HEK293 (cell line): ENCODE measurements around the gene MUC22.

Experiments used
- KLF10 ChIP-seq: fragments of 450-650 bp; IDR thresholded peaks from 2 replicates; pipeline ENCODE4 v1.5.1; 2018; ENCODE audit warnings: missing biosample characterization, mild to moderate bottlenecking, missing genetic modification characterization
- ZBTB26 ChIP-seq: fragments of 450-650 bp; formaldehyde crosslinking; optimal IDR thresholded peaks from 2 replicates; pipeline ENCODE3; 2016; ENCODE audit warnings: missing biosample characterization, mild to moderate bottlenecking, missing genetic modification characterization
- ZBTB44 ChIP-seq: fragments of 450-650 bp; IDR thresholded peaks from 2 replicates; pipeline ENCODE4 v1.5.1; 2018; ENCODE audit warnings: missing biosample characterization, mild to moderate bottlenecking, missing genetic modification characterization
- ZBTB7A ChIP-seq: fragments of 450-650 bp; formaldehyde crosslinking; IDR thresholded peaks from 2 replicates; pipeline ENCODE4 v1.5.1; 2016; ENCODE audit warnings: low read depth, missing biosample characterization, missing genetic modification characterization
- ZNF16 ChIP-seq: fragments of 450-650 bp; formaldehyde crosslinking; IDR thresholded peaks from 2 replicates; pipeline ENCODE4 v1.5.1; 2016; ENCODE audit warnings: low read depth, missing biosample characterization, missing genetic modification characterization
- ZNF558 ChIP-seq: fragments of 450-650 bp; formaldehyde crosslinking; IDR thresholded peaks from 2 replicates; pipeline ENCODE4 v1.5.1; 2016; ENCODE audit warnings: missing biosample characterization, missing genetic modification characterization
- ZSCAN5A ChIP-seq: fragments of 450-650 bp; formaldehyde crosslinking; IDR thresholded peaks from 2 replicates; pipeline ENCODE4 v1.5.1; 2016; ENCODE audit warnings: missing biosample characterization, missing genetic modification characterization
- TF ChIP-seq, protein P1 (sequence below): fragments of 450-650 bp; formaldehyde crosslinking; IDR thresholded peaks from 2 replicates; pipeline ENCODE4 v1.5.1; 2016; ENCODE audit warnings: missing biosample characterization, missing genetic modification characterization
- TF ChIP-seq, protein P2 (sequence below): fragments of 450-650 bp; formaldehyde crosslinking; IDR thresholded peaks from 2 replicates; pipeline ENCODE4 v1.5.1; 2016; ENCODE audit warnings: missing biosample characterization, missing genetic modification characterization

GRCh38 chr6:30987304-30987703 lies 23.0 kb upstream of the MUC22 start:
- TF ChIP-seq ZBTB26 (tag by site-specific recombination): no peak
- no peak for TF ChIP-seq ZNF16 (tag by site-specific recombination)
- TF ChIP-seq, protein P1, sequence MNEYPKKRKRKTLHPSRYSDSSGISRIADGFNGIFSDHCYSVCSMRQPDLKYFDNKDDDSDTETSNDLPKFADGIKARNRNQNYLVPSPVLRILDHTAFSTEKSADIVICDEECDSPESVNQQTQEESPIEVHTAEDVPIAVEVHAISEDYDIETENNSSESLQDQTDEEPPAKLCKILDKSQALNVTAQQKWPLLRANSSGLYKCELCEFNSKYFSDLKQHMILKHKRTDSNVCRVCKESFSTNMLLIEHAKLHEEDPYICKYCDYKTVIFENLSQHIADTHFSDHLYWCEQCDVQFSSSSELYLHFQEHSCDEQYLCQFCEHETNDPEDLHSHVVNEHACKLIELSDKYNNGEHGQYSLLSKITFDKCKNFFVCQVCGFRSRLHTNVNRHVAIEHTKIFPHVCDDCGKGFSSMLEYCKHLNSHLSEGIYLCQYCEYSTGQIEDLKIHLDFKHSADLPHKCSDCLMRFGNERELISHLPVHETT: no peak
- TF ChIP-seq ZBTB7A (tag by site-specific recombination): no peak
- TF ChIP-seq ZBTB44 (tag by site-specific recombination): no peak
- TF ChIP-seq, protein P2, sequence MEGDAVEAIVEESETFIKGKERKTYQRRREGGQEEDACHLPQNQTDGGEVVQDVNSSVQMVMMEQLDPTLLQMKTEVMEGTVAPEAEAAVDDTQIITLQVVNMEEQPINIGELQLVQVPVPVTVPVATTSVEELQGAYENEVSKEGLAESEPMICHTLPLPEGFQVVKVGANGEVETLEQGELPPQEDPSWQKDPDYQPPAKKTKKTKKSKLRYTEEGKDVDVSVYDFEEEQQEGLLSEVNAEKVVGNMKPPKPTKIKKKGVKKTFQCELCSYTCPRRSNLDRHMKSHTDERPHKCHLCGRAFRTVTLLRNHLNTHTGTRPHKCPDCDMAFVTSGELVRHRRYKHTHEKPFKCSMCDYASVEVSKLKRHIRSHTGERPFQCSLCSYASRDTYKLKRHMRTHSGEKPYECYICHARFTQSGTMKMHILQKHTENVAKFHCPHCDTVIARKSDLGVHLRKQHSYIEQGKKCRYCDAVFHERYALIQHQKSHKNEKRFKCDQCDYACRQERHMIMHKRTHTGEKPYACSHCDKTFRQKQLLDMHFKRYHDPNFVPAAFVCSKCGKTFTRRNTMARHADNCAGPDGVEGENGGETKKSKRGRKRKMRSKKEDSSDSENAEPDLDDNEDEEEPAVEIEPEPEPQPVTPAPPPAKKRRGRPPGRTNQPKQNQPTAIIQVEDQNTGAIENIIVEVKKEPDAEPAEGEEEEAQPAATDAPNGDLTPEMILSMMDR (tag by site-specific recombination): no peak
- no peak for TF ChIP-seq ZSCAN5A (tag by site-specific recombination)
- TF ChIP-seq KLF10 (tag by site-specific recombination): no peak
- no peak for TF ChIP-seq ZNF558 (tag by site-specific recombination)
